ENCODE results near the gene FRRS1L. TPM values are rescaled to one million over a fixed set of nuclear protein-coding genes. Genes with fewer than 3 reads are reported as not detected.

The FRRS1L gene
- total RNA-seq, 1 donor from 2014 or later: 6.7 TPM

DNA sequence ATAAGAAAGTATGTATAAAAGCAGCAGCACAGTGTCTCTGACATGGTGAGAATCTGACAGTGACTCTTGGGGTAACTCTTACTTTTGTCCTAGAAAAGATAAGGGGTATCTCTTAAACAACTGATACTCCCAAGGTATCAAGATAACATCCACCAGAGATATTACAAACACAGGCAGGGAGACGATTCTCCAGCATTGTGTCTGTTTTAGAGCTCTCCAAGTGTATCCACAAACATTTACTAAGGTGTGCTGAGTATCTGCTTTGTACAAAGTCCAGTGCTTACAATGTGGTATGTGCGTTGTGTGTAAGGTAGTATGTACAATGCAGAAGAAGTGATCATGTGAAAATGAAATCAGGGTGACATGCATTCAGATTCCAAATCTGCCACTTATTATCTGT lies 42.9 kb downstream of the FRRS1L start:
- TF ChIP-seq, protein P1, sequence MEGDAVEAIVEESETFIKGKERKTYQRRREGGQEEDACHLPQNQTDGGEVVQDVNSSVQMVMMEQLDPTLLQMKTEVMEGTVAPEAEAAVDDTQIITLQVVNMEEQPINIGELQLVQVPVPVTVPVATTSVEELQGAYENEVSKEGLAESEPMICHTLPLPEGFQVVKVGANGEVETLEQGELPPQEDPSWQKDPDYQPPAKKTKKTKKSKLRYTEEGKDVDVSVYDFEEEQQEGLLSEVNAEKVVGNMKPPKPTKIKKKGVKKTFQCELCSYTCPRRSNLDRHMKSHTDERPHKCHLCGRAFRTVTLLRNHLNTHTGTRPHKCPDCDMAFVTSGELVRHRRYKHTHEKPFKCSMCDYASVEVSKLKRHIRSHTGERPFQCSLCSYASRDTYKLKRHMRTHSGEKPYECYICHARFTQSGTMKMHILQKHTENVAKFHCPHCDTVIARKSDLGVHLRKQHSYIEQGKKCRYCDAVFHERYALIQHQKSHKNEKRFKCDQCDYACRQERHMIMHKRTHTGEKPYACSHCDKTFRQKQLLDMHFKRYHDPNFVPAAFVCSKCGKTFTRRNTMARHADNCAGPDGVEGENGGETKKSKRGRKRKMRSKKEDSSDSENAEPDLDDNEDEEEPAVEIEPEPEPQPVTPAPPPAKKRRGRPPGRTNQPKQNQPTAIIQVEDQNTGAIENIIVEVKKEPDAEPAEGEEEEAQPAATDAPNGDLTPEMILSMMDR (IDR thresholded peaks at IDR 0.05): no peak
- Mint-ChIP-seq H3K36me3 (ENCODE audit: unreplicated experiment) (no peaks in the 10 kb centered on the region), H3K9me3 (ENCODE audit: unreplicated experiment) (no peaks in the 10 kb centered on the region), H3K27me3 (ENCODE audit: unreplicated experiment) (no peaks in the 10 kb centered on the region), H3K4me3 (ENCODE audit: unreplicated experiment) (no peak overlapping the region), H3K4me1 (ENCODE audit: unreplicated experiment) (peaks cover 4% of the 10 kb centered on the region), H3K27ac (ENCODE audit: unreplicated experiment) (no peak overlapping the region)
- no peak for DNase-seq (ENCODE audit: extremely low spot score, unreplicated experiment)

DNA sequence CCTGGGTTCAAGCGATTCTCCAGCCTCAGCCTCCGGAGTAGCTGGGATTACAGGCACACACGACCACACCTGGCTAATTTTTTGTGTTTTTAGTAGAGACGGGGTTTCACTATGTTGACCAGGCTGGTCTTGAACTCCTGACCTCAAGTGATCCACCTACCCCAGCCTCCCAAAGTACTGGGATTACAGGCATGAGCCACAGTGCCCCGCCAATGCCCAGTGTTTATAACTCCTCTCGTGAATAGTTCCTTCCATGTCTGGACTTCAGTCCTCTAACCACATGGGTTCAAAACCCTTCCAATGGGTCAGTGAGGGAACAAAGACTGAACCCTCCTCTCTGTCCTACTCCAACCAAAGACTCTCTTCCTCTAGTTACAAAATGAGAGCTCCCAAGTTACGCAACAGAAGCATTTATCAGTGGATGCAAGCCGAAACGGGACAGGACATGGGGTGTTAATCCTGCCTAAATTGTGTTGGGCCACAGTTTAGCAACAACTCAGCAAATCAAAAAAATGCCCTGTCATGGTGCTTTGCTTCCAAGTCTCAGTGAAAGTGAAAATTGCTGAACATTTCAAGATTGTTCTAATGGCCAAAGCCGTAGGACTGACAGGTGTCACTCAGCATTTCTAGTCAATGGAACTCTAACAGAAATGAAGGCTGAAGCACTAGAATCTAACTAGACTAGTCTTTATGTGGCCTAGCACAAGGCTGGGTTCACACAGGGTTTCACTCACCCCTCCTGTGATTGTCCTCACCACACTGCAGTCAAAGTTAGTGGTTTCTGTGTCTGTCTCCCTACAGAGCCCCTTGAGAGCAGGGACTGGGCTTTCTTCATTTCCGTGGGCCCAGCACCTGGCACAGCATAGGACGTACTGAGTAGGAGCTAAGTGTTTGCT lies 44.1 kb downstream of the FRRS1L start:
- H3K4me1 Mint-ChIP-seq (ENCODE audit: unreplicated experiment): peaks cover 10% of the 10 kb centered on the region
- TF ChIP-seq, protein P1 (IDR thresholded peaks at IDR 0.05): no peak
- no peak for DNase-seq (ENCODE audit: extremely low spot score, unreplicated experiment)

DNA sequence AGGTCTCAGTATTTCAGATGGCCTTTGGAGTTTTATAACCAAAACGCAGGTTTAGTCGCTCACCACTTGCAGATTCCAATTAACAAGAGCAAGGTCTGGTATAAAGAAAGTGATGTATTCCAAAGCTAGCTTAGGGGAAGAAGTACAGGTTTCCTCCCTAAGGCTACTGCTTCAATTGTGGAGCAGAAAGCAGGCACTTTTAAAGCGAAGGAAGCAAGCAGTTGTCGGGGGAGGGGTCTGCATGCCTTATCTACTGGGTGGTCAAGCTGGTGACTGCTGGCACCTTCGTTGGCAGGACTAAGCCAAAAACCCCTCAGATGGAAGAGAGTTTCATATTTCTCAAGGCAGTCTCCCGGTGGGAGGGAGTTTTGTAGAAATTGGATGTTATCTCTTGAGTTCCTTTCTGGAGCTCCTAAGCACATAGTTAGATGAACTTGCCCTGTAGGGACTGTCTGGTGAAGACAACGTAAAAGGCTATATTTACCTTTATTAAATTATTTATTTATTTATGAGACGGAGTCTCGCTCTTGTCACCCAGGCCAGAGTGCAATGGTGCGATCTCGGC lies 45.7 kb downstream of the FRRS1L start:
- peaks cover 1% of the 10 kb centered on the region for H3K36me3 Mint-ChIP-seq (ENCODE audit: unreplicated experiment)
- H3K4me3 Mint-ChIP-seq (ENCODE audit: unreplicated experiment): no peak overlapping the region
- DNase-seq (ENCODE audit: extremely low spot score, unreplicated experiment): no peak
- no peaks in the 10 kb centered on the region for H3K27me3 Mint-ChIP-seq (ENCODE audit: unreplicated experiment)
- TF ChIP-seq, protein P1 (IDR thresholded peaks at IDR 0.05): no peak
- H3K27ac Mint-ChIP-seq (ENCODE audit: unreplicated experiment): no peak overlapping the region
- no peaks in the 10 kb centered on the region for H3K9me3 Mint-ChIP-seq (ENCODE audit: unreplicated experiment)
- peaks cover 21% of the 10 kb centered on the region for H3K4me1 Mint-ChIP-seq (ENCODE audit: unreplicated experiment)

More for the DNA sequence above, 44.1 kb downstream of the FRRS1L start:
- Mint-ChIP-seq H3K36me3 (ENCODE audit: unreplicated experiment) (no peaks in the 10 kb centered on the region), H3K9me3 (ENCODE audit: unreplicated experiment) (no peaks in the 10 kb centered on the region), H3K27ac (ENCODE audit: unreplicated experiment) (no peak overlapping the region), H3K27me3 (ENCODE audit: unreplicated experiment) (no peaks in the 10 kb centered on the region), H3K4me3 (ENCODE audit: unreplicated experiment) (no peak overlapping the region)

DNA sequence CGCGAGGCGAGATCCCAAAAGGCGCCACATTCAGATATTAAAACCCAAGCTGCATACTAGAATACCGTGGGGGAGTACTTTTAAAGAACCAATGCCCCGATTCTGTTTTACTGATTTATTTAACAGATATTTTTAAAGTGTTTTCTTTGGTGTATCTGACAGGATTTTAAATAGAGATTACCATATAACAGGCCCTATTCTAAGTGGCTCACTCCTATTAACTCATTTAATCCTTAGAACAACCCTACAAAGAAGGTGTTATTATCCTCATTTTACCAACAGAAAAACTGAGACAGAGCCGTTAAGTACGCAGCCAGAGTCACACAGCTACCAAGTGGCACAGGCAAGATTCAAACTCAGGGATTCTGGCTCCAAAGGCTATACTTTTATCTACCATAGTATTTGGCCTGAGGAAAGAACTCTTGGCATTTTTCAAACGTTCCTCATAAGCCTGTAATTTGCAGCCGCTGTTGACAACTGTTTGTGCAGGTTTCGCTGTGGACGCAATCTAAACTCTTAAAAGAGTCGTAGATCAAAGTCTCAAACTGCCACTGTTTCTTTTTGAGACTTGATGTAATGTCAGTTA lies 46.8 kb downstream of the FRRS1L start:
- H3K4me3 Mint-ChIP-seq (ENCODE audit: unreplicated experiment): no peak overlapping the region
- H3K27ac Mint-ChIP-seq (ENCODE audit: unreplicated experiment): no peak overlapping the region

More for the DNA sequence above, 46.8 kb downstream of the FRRS1L start:
- TF ChIP-seq, protein P1 (IDR thresholded peaks at IDR 0.05): no peak
- Mint-ChIP-seq H3K27me3 (ENCODE audit: unreplicated experiment) (no peaks in the 10 kb centered on the region), H3K9me3 (ENCODE audit: unreplicated experiment) (no peaks in the 10 kb centered on the region), H3K4me1 (ENCODE audit: unreplicated experiment) (peaks cover 28% of the 10 kb centered on the region), H3K36me3 (ENCODE audit: unreplicated experiment) (peaks cover 1% of the 10 kb centered on the region)
- DNase-seq (ENCODE audit: extremely low spot score, unreplicated experiment): no peak
